ENCODE results near the gene TMEM132C.

DNA sequence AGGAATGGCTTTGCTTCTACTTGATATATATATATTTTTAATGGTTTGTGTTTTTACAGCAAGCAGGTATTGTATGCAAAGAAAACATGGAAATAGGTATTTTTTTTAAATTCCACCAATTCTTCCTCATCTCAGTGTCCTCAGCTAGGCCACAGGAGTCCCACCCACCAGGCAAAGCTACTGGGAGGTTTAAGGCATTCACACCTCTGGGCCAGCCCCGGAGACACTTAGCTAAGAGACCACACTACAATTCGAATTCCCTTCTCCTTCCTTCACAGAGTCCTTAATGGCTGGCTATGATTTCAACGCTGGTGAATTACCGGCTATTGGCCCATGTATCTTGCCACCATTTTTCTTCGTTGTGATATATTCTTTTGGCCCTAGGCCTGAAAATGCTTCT, 485.4 kb downstream of the TMEM132C start:
- TF ChIP-seq SIN3A (IDR thresholded peaks at IDR 0.05; ENCODE audit: borderline replicate concordance, insufficient read depth, low read length), result no peak
- no peak for TF ChIP-seq POLR2AphosphoS5 (IDR thresholded peaks at IDR 0.05; ENCODE audit: low read depth, low read length)
